GM12891 (cell line): Measurements from ENCODE around the gene PCID2.

ENCODE experiments used
- POLR2A ChIP-seq: IDR thresholded peaks from 2 replicates; pipeline ENCODE4 v1.6.1; 2011; ENCODE audit warnings: low read depth, low read length, control low read depth
- POLR2AphosphoS5 ChIP-seq: IDR thresholded peaks from 2 replicates; pipeline ENCODE4 v1.6.1; 2011; ENCODE audit warnings: low read depth, low read length, control low read depth
- SPI1 ChIP-seq: IDR thresholded peaks from 2 replicates; pipeline ENCODE4 v1.6.1; 2011; ENCODE audit warnings: low read depth, low read length, control low read depth
- TAF1 ChIP-seq: IDR thresholded peaks from 2 replicates; pipeline ENCODE4 v1.6.1; 2011; ENCODE audit warnings: low read depth, low read length, control low read depth

GRCh38 chr13:113166681-113167080 is 41.8 kb downstream of the PCID2 start:
- no peak for TF ChIP-seq TAF1
- no peak for TF ChIP-seq POLR2AphosphoS5
- TF ChIP-seq POLR2A, result no peak
- no peak for TF ChIP-seq SPI1
